Esophagus muscularis mucosa (tissue), 3 donors: ENCODE data around the gene FXYD4.

Experiments
- CTCF ChIP-seq, 3 experiments: fragments of 200-600 bp in 2 of 3; fragments of 450-650 bp in 1 of 3; sonication (generic) in 2 of 3; IDR thresholded peaks; one replicate each; pipeline ENCODE4 v1.5.1; 2017 to 2019; ENCODE audit warnings: antibody characterized with exemption in 3 of 3, mild to moderate bottlenecking in 2 of 3, moderate library complexity in 1 of 3
- POLR2A ChIP-seq: fragments of 450-650 bp; IDR thresholded peaks from one replicate; pipeline ENCODE4 v1.6.1; 2017; ENCODE audit warnings: antibody characterized with exemption, moderate library complexity, mild to moderate bottlenecking, low read depth

DNA sequence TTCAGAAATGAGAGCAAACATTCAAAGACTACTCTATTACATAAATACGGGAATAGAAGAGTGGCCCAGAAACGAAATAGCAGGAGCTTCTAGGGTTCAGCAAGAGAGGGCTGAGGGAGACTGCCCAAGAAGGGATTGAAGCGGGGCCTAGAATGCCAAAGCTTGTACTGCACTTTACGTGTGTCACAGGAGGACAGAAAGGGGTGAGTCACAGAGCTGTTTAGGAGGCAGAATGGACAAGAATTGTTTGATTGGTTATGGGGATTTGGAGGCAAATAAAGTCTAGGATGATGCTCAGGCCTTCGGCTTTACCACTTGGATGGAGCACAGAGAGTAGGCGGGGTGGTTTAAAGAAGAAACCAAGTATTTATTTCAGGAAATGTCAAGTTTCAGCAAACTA is 11.3 kb upstream of the FXYD4 start:
- TF ChIP-seq CTCF (IDR thresholded peaks at IDR 0.05) (no peak), POLR2A (no peak)
